Measurements from ENCODE around the gene GATB.

The GATB gene

GRCh38 chr4:151698213-151698612 is 62.6 kb downstream of the GATB start:
- DNase-seq (ENCODE audit: low read depth in 2 of 2) = no peak

GRCh38 chr4:151694961-151695720 is 65.7 kb downstream of the GATB start:
- DNase-seq (ENCODE audit: low read depth in 2 of 2) = no peak

GRCh38 chr4:151692821-151693673 is 67.8 kb downstream of the GATB start:
- DNase-seq (ENCODE audit: low read depth in 2 of 2) = no peak

GRCh38 chr4:151692443-151692782 is 68.4 kb downstream of the GATB start:
- no peak for DNase-seq (ENCODE audit: low read depth in 2 of 2)

GRCh38 chr4:151691639-151692442 is 69.0 kb downstream of the GATB start:
- no peak for DNase-seq (ENCODE audit: low read depth in 2 of 2)

- DNase-seq (ENCODE audit: low read depth in 2 of 2) = no peak
Measured at GRCh38 chr4:151690876-151691275, 69.9 kb downstream of the GATB start.

- DNase-seq (ENCODE audit: low read depth in 2 of 2) = no peak
Measured at GRCh38 chr4:151690164-151690870, 70.5 kb downstream of the GATB start.

GRCh38 chr4:151689211-151689991 is 71.4 kb downstream of the GATB start:
- DNase-seq (ENCODE audit: low read depth in 2 of 2) = no peak

GRCh38 chr4:151688785-151689043 is 72.1 kb downstream of the GATB start:
- no peak for DNase-seq (ENCODE audit: low read depth in 2 of 2)

GRCh38 chr4:151688003-151688784 is 72.6 kb downstream of the GATB start:
- no peak for DNase-seq (ENCODE audit: low read depth in 2 of 2)

- DNase-seq (ENCODE audit: low read depth in 2 of 2) = no peak
Measured at GRCh38 chr4:151687021-151687640, 73.7 kb downstream of the GATB start.

- no peak for DNase-seq (ENCODE audit: low read depth in 2 of 2)
Measured at GRCh38 chr4:151685303-151685702, 75.5 kb downstream of the GATB start.

GRCh38 chr4:151681085-151681484 is 79.7 kb downstream of the GATB start:
- DNase-seq (ENCODE audit: low read depth in 2 of 2) = no peak

GRCh38 chr4:151679231-151679630 is 81.6 kb downstream of the GATB start:
- no peak for DNase-seq (ENCODE audit: low read depth in 2 of 2)

GRCh38 chr4:151678048-151678872 is 82.5 kb downstream of the GATB start:
- no peak for DNase-seq (ENCODE audit: low read depth in 2 of 2)

GRCh38 chr4:151677193-151677592 is 83.6 kb downstream of the GATB start:
- DNase-seq (ENCODE audit: low read depth in 2 of 2) = no peak

- DNase-seq (ENCODE audit: low read depth in 2 of 2) = no peak
Measured at GRCh38 chr4:151676301-151676700, 84.5 kb downstream of the GATB start.

GRCh38 chr4:151675411-151675971 is 85.3 kb downstream of the GATB start:
- DNase-seq (ENCODE audit: low read depth in 2 of 2) = no peak

All from activated CD4-positive, alpha-beta T cell treated with anti-CD3 and anti-CD28 coated beads for 24 hours (primary cell).